SKM-1 treated with dmso at 0.1 percent for 144 hours (cell line): ENCODE results near the gene HOXB3.
"Not testable (repeated sequence)": the region's sequence is repeated elsewhere in the genome, so short reads cannot be mapped to it uniquely, and the experiment has no call there.

Experiments
- DNase-seq: peaks from one replicate; lab custom pipeline; 2025; ENCODE audit not compliant: unreplicated experiment; lab: John Stamatoyannopoulos, UW

HOXB3 gene

GRCh38 chr17:48547808-48548522, 42.1 kb downstream of the HOXB3 start:
- no peak for DNase-seq

DNA sequence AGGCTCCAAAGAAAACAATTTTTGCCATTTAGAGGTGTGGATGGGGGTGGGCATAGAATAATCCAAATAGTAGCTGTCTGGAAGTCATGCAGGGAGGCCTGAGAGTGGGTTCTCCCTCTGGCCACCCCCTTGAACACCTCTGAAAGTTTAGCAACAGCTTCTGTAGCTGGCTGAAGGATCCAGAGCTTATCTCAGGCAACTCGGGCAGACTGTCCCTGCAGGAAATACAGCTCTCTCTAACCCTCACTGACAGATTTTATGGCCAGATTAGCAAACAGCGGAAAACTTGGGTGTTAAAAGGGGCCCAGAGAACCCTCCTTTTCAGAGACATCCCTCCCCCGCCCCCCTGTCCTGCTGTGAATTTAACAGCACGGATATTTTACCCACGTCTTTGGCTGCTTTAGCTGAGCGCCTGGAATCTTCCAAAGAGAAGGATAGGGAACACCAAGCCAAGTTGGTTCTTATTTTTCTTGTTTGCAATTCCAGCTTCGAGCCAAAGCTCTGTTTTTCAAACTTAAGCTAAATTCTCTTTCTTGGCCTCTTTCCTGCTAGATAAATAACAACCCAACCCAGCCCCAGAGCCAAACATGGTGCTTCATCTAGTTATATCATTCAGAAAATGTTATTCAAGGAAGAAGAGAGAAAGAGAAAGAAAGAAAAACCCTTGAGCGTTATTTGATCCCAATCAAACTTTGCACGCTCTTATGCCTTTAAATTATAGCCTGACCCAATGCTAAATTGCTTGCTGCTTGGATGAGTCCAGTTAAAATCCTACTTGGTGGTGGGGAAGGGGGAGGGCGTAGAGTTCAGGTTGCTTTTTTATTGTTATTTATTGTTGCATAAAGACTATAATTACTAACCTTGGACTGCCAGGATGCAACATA, 42.9 kb downstream of the HOXB3 start:
- no peak for DNase-seq

- DNase-seq, result no peak
These were observed 43.7 kb downstream of the HOXB3 start for GRCh38 chr17:48546137-48546923.

DNA sequence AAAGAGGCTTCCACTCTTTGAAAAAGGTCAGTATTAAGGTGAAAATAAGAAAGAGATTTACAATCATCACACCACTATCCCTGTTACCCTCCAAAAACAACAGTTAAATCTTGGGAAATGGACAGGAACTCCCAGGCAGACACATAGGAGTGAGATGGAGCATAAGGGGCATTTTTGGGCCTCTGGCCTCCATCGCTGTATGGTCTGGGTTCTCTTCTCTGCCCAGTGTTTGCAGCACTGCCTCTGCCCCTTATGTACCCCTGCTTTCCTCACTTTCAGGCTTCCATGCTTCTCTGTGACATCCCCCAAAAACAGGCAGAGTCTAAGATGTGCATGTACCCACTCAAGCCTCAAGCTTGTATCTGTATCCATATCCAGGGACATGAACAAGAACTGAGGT, 44.5 kb downstream of the HOXB3 start:
- DNase-seq, result no peak

DNA sequence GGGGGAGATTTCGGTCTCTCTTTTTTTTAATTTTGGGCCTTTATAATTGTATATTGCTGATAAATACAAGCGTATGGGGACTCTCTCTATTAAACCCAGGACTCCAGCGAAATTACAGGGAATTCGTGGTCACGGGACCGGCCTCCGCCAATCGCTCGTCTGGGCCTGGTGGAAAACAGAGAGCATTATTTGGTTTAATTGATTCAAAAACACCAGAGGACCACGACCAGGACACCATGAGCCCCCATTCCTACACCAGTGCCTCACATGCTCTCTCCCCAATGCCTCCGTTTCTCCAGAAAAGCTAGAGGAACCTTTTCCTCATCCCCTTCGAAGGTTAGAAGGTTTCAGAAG, 45.0 kb downstream of the HOXB3 start, which contains the start of gene HOXB2:
TSS of gene HOXB2 (minus strand) at position 88 of the 354 bp plus-strand sequence. CDS start 198 bp downstream, outside the sequence.
- no peak for DNase-seq

DNA sequence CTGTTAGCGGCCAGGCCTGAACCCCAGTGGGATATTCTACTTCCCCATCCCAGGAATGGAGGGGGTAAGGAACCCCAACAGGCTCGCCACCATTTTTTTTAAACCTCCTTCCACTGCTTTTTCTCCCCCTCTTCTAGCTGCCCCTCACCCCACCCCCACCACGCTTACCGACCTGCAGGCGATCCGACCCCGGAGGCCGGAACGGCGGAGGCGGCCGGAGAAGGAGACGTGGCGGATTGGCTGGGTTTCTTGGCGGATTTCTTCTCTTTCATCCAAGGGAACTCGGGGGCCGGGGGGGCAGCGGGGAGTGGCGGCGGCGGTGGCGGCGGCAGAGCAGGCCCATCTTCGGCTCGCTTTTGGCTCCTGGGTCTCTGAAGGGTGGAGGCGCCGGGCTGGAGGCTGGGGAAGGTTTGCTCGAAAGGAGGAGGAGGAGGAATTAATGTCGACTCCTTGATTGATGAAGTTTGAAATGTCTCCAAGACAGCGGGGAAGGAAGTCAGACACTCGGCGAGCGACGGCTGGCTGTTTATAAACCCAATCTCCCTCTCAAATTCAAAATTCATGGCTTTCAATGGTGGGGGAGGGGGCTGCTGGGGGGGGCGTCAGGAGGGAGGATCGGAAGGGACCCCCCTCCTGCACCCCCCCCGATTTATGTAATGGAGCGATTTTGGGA, 45.6 kb downstream of the HOXB3 start:
- no peak for DNase-seq

GRCh38 chr17:48543854-48544348, 46.1 kb downstream of the HOXB3 start:
- no peak for DNase-seq

DNA sequence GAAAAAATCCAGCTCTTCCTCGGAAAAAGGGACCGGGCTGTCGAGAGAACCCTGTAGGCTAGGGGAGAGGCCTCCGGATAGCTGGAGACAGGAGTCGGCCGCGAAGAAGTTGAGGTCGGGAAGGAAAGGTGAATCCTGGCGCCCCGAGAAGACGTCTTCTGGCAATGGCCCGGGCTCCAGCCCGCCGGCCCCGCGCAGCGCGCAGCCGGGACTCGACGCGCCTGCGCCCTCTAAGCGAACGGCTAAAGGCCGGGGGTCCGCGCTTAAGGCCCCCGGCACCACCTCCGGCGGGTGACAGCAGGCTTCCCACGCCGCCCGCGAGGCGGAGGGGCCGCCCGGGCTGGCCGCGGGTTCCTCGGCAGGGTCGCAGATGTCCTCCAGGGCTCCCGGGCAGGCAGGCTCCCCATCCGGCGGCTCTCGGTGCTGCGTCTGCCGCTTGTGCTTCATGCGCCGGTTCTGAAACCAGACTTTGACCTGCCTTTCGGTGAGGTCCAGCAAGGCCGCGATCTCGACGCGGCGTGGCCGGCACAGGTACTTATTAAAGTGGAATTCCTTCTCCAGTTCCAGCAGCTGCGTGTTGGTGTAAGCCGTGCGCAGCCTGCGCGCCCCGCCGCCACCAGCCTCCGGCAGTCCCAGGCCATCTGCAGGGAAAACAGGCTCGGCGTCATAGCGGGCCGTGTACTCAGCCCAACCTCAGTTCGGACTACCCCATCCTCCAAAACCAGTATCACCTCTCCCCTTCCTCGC, 46.8 kb downstream of the HOXB3 start:
- peak; percentile 6 for DNase-seq

DNA sequence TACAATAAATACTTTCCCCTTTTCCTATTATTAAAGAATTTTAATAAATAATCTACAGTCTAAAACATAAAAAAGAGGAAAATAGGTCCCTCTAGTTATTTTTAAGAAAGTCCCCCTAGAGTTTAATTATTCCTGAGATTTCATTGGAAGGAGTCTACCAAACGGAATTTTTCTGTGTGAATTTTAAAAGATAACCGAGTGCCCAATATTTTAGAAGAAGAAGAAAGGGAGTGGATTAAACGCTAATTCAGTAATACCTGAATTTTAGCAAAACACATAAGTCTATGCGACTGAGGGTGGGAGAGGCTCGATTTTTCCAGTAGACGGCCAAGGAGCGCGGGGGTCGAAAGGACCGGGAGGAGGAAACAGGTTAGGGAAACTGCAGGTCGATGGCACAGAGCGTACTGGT, 47.3 kb downstream of the HOXB3 start:
- no peak for DNase-seq

DNA sequence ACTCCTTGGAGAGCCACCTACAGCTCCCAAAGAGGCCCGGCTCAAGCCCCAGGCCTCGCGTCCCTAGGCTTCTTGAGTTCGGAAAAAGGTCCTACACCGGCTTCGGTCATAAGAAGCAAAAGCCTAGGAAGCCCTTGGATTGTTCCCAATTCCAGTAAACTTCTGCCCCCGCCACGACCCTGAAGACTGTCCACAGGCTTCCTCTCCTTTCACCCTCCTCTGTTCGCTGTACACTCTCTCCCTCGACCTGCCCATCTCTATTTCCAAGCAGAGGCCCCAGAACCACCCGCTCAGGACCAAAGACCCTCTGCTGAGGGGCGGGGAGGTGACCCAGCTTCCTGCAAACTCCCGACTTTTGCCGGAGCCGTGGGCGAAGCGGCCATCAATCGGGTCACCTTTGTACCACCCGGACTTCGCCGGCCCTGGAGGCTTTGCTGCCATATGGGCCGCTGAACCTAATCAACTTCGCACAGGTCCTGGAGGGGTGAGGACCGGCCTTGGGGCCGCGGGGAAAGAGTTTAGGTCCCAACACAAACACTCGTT, 47.9 kb downstream of the HOXB3 start:
- DNase-seq, result no peak

- DNase-seq, result no peak
These were observed 48.4 kb downstream of the HOXB3 start for GRCh38 chr17:48541577-48542113.

GRCh38 chr17:48541036-48541576, 48.9 kb downstream of the HOXB3 start:
- DNase-seq, result no peak

DNA sequence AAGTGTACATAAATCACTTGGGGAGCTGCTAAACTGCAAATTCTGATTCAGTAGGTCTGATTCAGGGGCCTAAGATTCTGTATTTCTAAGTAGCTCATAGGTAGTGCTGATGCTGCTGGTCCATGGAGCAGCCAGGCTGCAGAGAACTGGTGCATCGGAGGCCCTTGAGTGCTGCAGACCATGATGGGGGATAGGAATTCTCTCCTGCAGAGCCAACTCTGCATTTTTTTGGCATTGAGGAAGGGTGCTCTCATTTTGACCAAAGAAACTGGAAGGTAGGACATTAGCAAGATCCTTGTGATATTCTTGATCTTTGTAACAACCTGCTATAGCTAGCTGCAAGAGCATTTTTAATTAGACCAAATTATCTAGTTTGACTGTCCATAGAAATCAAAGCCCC, 49.8 kb downstream of the HOXB3 start:
- no peak for DNase-seq

- no peak for DNase-seq
These were observed 50.9 kb downstream of the HOXB3 start for GRCh38 chr17:48539177-48539576.

DNA sequence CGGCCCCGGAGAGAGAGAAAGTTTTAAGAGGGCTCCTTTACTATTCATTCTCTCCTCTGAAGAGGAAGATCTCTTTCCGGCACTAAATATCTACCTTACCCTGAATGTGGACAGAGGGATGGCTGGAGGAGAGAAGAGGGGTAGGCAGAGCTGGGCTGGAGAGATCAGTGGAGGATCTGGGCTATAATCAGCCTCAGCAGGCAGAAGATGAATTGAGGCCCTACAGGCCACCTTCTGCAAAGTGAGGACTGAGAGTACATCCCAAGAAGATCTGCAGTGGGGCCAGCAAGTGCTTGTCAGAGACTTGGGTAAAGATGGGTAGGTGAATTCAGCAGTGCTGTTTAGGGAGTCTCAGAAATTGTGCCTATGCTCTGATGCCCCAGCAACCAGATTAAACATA, 52.7 kb downstream of the HOXB3 start:
- no peak for DNase-seq

DNA sequence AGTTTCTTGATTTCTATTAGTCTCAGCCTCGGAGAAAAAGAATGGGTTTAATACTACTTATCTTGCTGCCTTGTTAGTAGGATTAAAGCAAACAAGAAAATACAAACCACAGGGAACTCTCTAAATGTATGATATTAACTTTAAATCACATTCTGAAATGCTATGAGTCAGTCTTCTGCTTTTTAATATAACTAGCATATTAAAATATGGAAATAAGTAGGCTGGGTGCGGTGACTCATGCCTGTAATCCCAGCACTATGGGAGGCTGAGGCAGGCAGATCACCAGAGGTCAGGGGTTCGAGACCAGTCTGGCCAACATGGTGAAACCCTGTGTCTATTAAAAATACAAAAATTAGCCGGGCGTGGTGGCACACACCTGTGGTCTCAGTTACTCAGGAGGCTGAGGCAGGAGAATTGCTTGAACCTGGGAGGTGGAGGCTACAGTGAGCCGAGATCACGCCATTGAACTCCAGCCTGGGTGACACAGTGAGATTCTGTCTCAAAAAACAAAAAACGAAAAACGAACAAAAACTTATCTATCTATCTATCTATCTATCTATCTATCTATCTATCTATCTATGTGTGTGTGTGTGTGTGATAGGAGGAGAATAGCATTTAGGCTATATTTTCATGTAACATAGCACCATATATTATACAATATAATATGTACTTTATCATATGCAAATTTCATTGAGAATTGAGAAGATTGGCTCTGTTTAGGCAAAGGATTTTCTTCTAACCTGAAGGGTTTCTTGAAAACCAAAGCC, 54.1 kb downstream of the HOXB3 start:
- not testable (repeated sequence) for DNase-seq

DNA sequence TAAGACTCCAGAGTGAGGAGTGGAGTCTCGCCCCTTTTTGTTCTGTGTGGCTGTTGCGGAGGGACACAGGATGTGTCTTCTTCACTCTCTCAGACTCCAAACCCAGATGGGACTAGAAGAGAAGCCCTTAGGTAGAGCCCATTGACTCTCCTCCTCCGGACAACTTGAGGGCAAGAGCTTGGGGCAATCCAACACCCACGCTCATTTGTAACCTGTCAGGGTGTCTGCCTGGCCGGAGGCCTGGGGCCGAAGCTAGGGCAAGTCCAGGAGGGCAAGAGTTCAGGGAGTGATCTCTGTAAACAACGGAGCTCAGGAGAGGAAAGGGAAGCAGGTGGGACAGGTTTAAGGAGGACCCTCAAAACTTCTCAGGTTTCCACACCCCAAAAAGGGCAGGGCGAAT, 57.8 kb downstream of the HOXB3 start:
- DNase-seq, result no peak

DNA sequence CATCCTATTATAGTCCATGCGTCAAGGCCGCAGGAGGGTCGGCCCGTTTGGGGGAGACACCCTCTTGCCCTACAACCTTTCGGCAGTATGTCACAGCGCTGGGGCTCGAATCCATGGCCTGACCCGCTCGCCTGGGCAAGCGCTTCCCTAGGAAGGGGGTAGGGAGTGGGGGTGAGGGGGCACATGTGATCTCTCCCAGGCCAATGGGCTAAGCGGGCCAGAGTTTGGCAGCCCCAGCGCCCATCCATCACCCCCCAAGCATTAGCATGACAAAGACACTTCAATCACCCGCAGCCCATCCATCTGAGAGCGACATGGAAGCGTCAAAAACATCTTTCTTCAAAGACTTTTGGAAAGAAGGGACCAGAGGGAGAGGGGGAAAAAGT, 59.2 kb downstream of the HOXB3 start, which contains the start of gene HOXB1:
TSS of gene HOXB1 (minus strand) at position 125 of the 386 bp plus-strand sequence. CDS start at position 18, 107 bp downstream.
- no peak for DNase-seq
